Neural progenitor cell (in vitro differentiated cells): ENCODE measurements around the gene CRLF1.

Experiments used
- EZH2 ChIP-seq: fragments of 200-600 bp; sonication (generic); IDR thresholded peaks from 2 replicates; pipeline ENCODE4 v1.6.1; 2017; ENCODE audit warnings: antibody characterized with exemption, mild to moderate bottlenecking, moderate library complexity
- EZH2phosphoT487 ChIP-seq: fragments of 200-600 bp; sonication (generic); IDR thresholded peaks from 2 replicates; pipeline ENCODE4 v1.6.1; 2017; ENCODE audit warnings: antibody characterized with exemption
- TF ChIP-seq, protein P1 (sequence below): fragments of 200-600 bp; sonication (generic); IDR thresholded peaks from 2 replicates; pipeline ENCODE4 v1.5.1; 2017; ENCODE audit warnings: antibody characterized with exemption, mild to moderate bottlenecking

DNA sequence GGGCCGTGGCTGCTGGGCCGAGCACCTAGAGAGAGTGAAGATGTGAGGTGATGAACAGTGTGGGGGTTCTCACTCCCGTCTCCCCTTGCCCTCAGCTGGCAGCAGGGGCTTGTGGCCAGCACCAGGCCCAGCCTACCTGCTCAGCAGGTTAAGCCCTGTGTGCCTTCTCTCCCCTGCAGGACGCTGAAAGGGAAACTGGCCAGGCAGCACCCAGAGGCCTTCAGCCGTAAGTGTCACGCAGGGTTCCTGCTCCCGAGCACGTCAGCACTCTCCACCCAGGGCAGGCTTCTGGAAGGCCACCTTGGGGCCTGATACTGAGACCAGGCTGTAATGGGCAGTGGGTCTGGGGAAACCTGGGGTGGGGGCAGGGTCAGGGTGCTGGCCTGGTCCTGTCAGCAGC lies 39.6 kb downstream of the CRLF1 start:
- TF ChIP-seq, protein P1, sequence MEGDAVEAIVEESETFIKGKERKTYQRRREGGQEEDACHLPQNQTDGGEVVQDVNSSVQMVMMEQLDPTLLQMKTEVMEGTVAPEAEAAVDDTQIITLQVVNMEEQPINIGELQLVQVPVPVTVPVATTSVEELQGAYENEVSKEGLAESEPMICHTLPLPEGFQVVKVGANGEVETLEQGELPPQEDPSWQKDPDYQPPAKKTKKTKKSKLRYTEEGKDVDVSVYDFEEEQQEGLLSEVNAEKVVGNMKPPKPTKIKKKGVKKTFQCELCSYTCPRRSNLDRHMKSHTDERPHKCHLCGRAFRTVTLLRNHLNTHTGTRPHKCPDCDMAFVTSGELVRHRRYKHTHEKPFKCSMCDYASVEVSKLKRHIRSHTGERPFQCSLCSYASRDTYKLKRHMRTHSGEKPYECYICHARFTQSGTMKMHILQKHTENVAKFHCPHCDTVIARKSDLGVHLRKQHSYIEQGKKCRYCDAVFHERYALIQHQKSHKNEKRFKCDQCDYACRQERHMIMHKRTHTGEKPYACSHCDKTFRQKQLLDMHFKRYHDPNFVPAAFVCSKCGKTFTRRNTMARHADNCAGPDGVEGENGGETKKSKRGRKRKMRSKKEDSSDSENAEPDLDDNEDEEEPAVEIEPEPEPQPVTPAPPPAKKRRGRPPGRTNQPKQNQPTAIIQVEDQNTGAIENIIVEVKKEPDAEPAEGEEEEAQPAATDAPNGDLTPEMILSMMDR, result no peak
- TF ChIP-seq EZH2phosphoT487 (no peak), EZH2 (no peak)
